HG03460 (cell line): ENCODE results near the gene PPP2R3A.
A peak's percentile ranks its signal among the peaks of the same experiment; 100 is the strongest.
"Not testable (repeated sequence)": the region's sequence is repeated elsewhere in the genome, so short reads cannot be mapped to it uniquely, and the experiment has no call there.

Source experiments
- ATAC-seq: cut with Tn5 transposase; IDR thresholded peaks from one replicate; pipeline ENCODE4 v1.9.1; 2021; ENCODE audit not compliant: unreplicated experiment

The PPP2R3A gene, protein sequence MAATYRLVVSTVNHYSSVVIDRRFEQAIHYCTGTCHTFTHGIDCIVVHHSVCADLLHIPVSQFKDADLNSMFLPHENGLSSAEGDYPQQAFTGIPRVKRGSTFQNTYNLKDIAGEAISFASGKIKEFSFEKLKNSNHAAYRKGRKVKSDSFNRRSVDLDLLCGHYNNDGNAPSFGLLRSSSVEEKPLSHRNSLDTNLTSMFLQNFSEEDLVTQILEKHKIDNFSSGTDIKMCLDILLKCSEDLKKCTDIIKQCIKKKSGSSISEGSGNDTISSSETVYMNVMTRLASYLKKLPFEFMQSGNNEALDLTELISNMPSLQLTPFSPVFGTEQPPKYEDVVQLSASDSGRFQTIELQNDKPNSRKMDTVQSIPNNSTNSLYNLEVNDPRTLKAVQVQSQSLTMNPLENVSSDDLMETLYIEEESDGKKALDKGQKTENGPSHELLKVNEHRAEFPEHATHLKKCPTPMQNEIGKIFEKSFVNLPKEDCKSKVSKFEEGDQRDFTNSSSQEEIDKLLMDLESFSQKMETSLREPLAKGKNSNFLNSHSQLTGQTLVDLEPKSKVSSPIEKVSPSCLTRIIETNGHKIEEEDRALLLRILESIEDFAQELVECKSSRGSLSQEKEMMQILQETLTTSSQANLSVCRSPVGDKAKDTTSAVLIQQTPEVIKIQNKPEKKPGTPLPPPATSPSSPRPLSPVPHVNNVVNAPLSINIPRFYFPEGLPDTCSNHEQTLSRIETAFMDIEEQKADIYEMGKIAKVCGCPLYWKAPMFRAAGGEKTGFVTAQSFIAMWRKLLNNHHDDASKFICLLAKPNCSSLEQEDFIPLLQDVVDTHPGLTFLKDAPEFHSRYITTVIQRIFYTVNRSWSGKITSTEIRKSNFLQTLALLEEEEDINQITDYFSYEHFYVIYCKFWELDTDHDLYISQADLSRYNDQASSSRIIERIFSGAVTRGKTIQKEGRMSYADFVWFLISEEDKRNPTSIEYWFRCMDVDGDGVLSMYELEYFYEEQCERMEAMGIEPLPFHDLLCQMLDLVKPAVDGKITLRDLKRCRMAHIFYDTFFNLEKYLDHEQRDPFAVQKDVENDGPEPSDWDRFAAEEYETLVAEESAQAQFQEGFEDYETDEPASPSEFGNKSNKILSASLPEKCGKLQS (N-terminal part only)

DNA sequence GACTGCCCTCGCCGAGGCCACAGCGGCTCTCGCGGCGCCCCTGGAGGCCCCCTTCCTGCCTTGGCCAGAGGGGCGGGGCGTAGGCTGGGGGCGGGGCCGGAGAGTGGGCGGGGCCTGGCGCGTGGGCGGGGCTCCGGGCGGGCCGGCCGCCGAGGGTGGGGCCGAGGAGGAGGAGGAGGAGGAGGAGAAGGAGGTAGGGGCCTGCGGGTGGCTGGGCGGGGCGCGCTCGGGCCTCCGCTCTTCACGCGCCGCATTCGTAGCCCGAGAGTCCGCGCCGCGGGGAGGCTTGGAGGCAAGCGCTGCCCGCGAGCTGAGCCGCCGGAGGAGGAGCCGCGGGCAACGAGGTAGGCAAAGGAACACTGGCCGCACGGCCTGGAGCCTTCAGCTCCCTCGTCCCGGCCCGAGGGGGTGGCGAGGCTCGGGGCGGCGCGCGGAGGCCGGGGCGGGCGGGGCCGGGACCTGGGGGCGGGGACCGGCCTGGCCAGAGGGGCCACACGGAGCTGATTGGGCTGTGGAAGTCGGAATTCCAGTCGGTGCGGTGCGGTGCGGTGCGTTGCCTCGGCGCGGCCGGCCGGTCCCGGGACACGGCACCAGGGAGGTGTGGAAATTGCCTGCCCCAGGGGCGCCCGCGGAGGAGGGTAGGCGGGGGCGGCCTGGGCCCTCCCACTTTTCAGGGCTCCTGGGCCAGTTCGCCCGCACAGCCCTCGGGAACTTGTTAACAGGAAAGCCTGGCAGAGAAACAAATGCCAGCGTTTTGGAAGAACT lies at the start of gene PPP2R3A:
TSS of gene PPP2R3A (plus strand) at position 223 of the 765 bp plus-strand sequence. CDS start 35,771 bp downstream, outside the sequence.
- peak; percentile 74 for ATAC-seq

DNA sequence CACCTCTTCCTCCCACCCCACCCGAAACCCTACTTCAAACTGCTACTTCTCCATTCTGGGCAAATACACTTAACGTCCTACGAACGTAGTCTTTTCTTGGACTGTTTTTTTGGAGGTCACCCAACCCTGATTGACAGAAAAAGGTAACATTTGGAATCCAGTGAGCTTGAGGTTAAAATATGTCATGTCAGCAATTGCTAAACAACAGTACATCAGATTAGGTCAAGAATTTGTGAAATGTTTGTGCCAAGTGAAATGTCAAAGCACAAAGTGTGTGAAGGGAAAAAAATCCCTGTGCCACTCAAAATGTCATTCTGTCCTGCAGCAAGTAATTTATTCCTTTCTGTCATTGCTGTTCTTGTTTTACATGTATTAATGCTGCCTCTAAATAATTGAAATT lies 49.2 kb upstream of the PPP2R3A start:
- ATAC-seq = no peak

DNA sequence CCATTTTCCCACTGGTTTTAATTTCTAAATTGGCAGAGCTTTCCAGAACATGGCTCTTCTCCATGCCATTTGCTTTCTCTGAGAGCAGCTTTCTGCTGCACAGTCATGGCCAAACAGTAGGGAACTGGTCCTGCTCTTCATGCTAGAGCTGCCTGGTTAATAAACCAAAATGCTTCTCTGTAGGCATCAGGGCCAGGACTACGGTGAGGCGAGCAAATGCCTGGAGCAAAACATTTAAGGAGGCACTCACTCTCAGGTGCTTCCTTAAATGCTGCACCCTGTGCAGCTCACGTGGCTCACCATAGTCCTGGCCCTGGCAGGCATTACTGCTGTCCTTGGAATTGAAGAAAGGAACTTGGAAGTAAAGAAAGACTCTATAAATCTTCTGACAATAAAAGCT lies 48.5 kb upstream of the PPP2R3A start:
- ATAC-seq = no peak

DNA sequence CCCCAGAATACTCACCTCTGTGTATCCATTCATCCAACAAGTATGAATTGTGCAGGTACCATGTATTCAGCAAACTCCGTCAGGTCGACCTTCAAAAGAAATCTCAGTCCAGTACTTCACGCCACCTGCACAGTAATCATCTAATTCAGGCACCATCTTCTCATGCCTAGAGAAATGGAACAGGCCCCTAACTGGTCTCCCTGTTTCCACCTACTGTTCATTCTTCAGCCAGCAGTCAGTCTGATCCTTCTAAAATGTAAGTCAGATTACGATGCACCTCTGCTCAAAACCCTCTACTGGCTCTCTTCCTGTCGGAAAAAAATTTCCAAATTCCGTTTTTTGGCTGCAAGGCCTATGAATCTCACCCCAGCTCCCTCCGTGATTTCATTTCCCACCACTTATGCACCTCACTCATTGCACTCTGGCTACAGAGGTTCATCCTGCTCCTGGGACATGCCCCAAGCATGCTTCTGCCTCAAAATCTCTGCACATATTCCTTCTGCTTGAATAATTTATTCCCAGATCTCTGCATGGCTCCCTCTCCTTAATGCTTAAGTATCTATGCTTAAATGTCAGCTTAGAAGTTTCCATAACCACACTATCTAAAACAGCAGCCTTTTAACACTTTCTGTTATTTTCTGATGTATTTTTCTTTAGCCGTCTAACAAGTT lies 47.5 kb upstream of the PPP2R3A start:
- ATAC-seq = no peak

DNA sequence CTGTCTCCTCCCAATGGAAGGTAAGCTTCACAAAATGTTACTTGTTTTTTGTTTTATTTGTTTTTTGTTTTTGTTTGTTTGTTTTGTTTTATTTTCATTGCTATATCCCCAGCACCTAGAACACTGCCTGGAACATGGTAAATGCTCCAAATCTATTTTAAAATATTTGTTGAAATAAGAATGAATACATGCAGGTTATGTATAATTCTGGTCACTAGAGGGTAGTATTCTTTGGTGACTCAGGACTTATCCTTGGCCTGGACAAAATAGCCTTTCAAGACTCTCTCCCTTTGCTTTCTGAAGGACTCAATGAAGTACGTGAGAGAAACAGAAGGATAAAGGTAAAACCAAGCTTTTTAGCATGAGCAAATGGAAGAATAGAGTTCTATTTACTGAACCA lies 46.9 kb upstream of the PPP2R3A start:
- no peak for ATAC-seq

DNA sequence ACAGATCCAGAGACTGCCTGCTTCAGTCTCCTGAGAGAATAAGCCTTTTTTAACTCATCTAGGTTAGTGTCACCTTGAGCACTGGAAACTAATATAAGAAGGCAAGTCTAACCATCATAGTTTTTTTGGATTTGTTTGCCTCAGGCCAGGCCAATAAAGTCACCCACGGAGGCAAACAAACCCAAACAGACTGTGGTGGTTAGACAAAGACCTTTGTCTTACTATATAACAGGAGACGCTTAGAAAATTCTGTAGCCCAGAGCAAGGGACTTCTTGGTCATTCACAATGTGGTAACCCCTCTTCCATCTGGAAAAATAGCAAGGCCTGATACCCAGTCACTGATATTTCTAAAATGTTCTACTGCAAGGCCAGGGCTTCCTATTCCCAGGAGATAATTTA lies 45.3 kb upstream of the PPP2R3A start:
- ATAC-seq = no peak

DNA sequence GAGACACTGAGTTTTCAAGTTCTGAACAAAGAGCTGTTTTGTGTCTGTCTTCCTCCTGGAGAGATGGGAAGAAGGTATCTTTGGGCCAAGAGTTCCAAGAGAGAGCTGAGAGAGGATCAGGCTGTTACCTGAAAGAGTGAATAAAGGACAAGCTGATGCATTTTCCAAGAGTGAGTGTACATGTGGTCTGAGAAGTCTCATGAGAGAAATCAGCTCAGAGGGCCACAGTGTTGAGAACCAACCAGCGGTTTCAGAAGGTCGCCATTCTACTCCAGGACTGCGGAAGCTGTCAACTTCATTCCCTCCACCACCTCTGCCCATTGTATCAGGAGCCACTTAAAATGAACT lies 42.7 kb upstream of the PPP2R3A start:
- no peak for ATAC-seq

DNA sequence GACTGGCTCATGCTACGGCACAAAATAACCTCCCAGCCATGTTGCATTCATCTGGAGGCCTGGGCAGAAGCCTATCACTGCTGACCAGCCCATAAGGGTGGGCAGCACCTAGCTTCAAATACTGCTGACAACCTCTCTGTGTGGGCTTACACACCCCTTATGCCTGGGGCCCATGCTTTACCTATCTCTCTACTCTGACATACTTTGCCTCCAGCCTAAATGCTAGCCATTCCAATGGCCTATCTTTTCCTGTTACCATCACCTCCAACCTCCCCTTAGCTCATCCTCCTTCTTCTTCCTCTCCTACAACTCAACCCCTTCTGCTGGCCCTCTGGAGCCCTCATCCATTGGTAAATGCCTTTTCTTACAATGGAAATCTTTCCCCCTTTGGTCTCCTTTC lies 41.0 kb upstream of the PPP2R3A start:
- ATAC-seq = no peak

DNA sequence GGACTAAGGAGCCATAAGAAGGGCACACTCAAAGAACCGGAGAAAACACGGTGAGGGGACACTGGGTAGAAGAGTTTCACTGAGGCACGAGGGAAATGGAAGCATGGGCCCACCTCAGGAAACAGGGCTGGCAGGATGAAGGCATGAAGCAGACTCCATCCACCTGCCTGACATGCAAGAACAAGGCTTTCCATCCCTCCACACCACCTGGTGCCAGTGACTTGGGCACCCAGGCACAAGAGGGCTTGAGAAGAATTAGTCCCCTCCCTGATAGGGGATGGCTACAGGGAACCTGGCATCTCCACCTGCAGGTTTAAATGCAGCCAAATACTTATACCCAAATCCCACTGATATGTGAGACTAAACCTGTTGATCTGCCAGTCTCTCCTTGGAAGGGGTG lies 38.9 kb upstream of the PPP2R3A start:
- ATAC-seq = no peak

DNA sequence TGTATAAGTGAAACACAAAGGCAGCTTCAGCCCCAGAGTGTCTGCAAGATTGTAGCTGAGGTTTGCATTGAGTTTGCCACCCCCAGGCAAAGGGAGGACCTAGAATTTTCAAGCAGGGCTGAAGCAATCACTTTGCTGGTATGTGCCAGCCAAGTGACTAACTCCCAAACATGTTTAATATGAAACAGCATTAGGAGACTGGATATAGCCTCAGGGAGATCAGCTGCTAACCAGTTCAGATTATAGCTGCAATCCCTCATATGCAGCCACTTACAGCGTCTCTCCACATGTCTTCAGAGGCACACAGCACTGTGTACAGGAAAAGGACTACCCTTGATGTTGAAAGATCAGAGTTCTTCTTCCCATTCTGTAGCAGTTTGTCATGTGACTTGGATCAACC lies 38.4 kb upstream of the PPP2R3A start:
- no peak for ATAC-seq

DNA sequence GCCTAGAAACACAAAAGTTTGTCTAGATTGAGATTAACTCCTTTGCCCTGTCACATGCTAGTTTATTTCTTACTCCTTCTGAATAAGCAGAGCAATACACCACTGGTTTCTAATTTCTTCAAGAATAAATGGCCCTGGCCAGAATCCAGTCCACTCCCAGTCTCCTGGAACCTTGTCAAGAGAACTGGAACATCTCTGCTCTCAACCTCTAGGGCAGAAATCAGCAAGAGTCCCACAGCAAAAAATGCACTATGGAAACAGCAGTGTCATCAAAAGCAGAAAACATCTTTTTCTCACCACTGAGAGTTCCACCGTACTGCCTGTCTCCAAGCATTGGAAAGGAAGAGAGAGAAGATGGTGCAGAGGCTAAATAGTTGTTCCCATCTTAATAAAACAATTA lies 35.9 kb upstream of the PPP2R3A start:
- ATAC-seq = no peak

DNA sequence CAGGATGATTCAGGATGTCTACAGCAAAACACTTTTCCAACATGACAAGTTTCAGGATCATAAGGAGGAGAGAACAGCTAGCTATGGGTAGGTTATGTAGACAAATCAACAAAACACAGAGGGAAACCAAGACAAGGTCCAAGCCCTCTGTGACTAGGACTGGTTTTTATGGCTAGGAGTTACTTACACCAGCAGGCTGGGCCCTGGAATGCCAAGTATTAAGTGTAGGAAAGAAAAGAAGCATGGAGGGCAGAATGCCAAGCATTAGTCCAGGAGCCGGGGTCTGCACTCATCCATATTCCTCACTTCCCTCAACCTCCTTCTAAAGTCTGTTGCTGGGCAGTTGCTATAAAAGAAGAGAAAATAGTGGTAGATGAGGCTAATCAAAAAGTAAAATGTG lies 35.3 kb upstream of the PPP2R3A start:
- no peak for ATAC-seq

DNA sequence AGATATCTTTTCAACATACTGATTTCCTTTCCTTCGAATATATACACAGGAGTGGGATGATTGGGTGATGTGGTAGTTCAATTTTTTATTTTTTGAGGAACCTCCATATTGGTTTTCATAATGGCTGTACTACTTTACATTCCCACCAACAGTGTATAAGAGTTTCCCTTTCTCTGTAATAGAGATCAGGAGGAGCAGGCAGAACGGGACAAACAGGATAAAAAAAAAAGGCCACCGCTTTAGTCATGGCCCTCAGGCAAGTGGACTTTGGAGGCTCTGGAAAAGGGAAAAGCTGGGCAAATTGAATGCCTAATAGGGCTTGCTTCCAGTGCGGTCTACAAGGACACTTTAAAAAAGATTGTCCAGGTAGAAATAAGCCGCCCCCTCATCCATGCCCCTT lies 30.4 kb upstream of the PPP2R3A start:
- ATAC-seq = not testable (repeated sequence)

DNA sequence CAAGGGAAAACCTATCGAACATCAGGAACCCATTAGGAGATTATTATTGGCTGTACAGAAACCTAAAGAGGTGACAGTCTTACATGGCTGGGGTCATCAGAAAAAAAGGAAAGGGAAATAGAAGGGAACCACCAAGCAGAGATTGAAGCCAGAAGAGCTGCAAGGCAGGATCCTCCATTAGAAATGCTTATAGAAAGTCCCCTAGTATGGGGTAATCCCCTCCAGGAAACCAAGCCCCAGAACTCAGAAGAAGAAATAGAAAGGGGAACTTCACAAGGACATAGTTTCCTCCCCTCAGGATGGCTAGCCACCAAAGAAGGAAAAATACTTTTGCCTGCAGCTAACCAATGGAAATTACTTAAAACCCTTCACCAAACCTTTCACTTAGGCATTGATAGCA lies 27.8 kb upstream of the PPP2R3A start:
- not testable (repeated sequence) for ATAC-seq

DNA sequence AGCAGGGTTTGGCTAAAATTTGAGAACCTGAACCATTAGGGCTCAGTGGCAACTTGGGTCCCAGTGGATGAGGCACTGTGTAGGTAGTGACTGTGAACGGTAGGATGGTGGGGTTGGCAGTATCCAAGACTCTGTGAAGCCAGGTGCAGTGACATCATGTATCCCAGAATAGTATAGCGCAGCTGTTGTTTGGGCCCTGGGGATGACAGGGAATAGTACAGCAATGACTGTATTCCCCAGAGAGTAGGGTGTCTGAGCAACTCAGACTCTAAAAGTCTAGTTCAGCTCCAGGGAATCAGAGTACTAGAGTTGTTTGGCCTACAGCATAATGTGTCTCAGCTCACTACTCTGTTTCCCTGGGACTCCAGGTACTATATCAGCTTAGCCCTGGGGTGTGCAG lies 20.7 kb upstream of the PPP2R3A start:
- ATAC-seq = no peak

DNA sequence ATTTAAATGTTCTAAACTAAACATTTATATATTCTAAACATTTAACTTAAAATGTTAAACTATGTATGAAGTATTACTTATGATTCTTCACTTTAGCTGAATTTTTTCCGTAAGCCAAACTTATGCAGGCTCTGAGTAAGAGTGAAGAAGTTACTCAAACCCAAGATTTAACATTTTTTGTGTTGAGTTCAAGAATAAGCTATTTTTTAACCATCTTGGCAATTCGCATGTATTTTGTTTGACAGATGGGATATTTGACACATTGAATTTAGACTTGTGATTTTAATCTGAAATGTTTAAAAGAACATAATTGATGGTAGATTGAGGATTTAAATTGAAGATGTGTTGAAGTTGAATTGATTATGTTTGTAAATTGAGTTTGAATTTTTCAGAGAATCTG lies 14.6 kb upstream of the PPP2R3A start:
- no peak for ATAC-seq

DNA sequence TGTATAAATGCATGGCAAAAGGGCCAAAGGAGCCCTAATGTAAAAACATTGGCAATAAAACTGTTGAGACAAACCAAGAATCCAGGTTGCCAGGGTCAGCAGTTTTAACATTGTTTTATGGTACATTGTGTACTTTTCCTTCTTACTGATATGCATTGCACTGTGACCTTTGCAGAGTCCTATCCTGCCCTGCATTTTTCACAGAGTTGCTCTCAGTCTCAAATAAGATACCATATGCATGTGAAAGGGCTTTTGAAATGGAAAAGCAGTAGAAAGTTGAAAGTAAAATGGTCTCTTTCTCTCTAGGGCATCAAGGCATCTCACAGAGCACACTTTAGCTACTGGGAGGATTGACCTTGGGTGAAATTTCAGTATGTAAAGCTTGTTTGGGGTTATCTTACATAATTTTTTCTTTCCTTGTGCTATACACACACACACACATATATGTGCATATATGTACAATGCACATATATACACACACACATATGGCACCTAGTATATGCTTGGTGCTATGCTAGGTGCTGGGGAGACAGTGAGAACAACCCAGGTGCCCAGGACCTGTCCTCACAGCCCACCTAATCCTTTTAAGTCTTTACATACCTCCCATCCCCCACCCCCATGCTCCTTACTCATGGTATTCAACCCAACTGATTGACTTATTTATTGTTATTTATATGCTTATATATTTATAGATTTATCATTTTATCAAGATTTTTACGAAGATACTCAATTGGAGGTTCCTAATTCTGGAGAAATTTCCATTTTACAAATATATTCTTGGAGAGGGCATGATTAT lies 1.2 kb upstream of the PPP2R3A start:
- no peak for ATAC-seq

DNA sequence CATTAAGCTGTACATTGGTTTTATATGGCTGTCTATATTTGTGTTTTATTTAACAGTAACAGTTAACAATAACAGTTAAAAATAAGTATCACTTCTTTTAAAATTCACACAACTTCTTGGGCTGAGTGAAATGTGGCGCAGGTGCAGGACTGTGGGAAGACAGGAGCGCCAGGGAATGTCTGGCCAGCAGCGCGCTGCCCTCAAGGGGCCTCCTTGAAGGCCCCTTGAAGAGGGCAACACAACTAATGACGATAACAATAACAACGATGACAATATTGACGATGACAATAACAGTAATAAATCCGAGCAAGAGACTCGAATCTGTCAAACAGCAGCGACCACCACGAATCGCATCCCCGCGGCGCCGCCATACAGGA lies 411 bp upstream of the PPP2R3A start:
- no peak for ATAC-seq

DNA sequence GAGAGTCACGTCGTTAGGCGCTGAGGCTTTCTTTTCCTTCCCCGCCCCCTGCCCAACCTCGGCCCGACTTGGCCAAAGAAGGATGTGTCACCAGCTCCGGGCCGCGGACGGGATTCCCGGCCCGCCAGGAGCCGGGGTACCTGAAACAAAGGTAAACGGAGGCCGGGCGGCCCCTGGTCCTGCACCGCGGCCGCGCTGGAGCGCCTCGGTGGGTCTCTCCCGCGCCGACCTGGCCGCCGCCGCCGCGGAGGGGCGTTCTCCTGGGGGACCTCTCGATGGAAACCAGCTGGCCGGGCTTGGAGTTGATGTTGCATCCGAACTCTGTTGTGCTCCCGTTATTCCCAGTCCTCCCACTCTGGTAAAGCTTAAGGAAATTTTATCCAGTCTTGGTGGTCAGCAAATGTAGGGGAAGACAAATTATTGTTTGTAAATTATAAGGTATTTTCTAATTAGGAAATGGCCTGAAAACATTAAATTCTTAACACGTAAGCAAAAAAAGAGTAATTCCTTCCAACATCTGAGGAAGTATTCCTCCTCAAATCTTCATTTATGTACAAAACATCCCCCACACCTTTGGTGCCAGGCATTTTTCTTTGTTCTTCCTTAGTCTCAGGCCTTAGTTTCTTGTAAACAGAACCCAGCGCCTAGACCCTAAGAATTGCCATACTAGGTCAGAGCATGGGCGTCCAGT lies 888 bp downstream of the PPP2R3A start:
- ATAC-seq = no peak
